Measurements from ENCODE around the gene MBD3.

GRCh38 chr19:1571358-1571757 is 21.3 kb downstream of the MBD3 start:
- no peak for TF ChIP-seq CTCF (IDR thresholded peaks at IDR 0.05; ENCODE audit: low read depth, low read length)
- TF ChIP-seq EZH2phosphoT487 (IDR thresholded peaks at IDR 0.05; ENCODE audit: low read depth) = no peak

Measured in OCI-LY3 (cell line).